Activated CD4-positive, alpha-beta T cell treated with anti-CD3 and anti-CD28 coated beads, Interleukin-2, amount 50 U/mL, for 48 hours (primary cell): ENCODE results near the gene CTBP1.

Experiments
- DNase-seq, 2 experiments: peaks; one replicate each; pipeline ENCODE4 v3.0.0-alpha.2; 2020

CTBP1 gene

GRCh38 chr4:1172228-1172851 is 76.6 kb downstream of the CTBP1 start, which contains the start of gene SPON2:
SPON2 (minus strand) TSS chr4:1172583.
- DNase-seq = no peak

- peak; percentile 49 to 56 for DNase-seq
These were observed 77.4 kb downstream of the CTBP1 start for GRCh38 chr4:1171311-1172227.

GRCh38 chr4:1170976-1171310 is 78.0 kb downstream of the CTBP1 start:
- no peak for DNase-seq

GRCh38 chr4:1170156-1170975 is 78.6 kb downstream of the CTBP1 start:
- no peak for DNase-seq

GRCh38 chr4:1169691-1170096 is 79.2 kb downstream of the CTBP1 start:
- no peak for DNase-seq

GRCh38 chr4:1169171-1169671 is 79.7 kb downstream of the CTBP1 start:
- no peak for DNase-seq

- DNase-seq = no peak
These were observed 80.5 kb downstream of the CTBP1 start for GRCh38 chr4:1168191-1169101.

- DNase-seq = peak; percentile 90 to 93
These were observed 81.5 kb downstream of the CTBP1 start for GRCh38 chr4:1167244-1167949.

- no peak for DNase-seq
These were observed 82.3 kb downstream of the CTBP1 start for GRCh38 chr4:1166509-1167243.

- no peak for DNase-seq
These were observed 83.9 kb downstream of the CTBP1 start for GRCh38 chr4:1164956-1165545.

- no peak for DNase-seq
These were observed 84.5 kb downstream of the CTBP1 start for GRCh38 chr4:1164444-1164843.

- no peak for DNase-seq
These were observed 84.9 kb downstream of the CTBP1 start for GRCh38 chr4:1164040-1164439.
